Cardiac septum (tissue), 1 donor: Measurements from ENCODE around the gene PLBD1. TPM values are rescaled to one million over a fixed set of nuclear protein-coding genes. Genes with fewer than 3 reads are reported as not detected.

Source experiments
- DNase-seq: peaks from one replicate; pipeline ENCODE4 v3.0.0-alpha.2; 2020; ENCODE audit warnings: low spot score
- intact Hi-C: fragments of 100-400 bp; cut with DNase I; formaldehyde crosslinking; loops from one replicate; pipeline ENCODE4 v1.14.0; 2022
- total RNA-seq: library from RNA; stranded (reverse); fragmentation: NEBNext Ultra II Directional; extraction: Animal tissue kit (Norgen Biotek cat#: 25700); gene quantifications from one replicate; pipeline ENCODE4 v1.2.1, GENCODE V29; 2021
- donor health status: DM: no; HTN: no; CAD: no.

Gene PLBD1
- total RNA-seq, 1 donor from 2014 or later: 33.8 TPM

DNA sequence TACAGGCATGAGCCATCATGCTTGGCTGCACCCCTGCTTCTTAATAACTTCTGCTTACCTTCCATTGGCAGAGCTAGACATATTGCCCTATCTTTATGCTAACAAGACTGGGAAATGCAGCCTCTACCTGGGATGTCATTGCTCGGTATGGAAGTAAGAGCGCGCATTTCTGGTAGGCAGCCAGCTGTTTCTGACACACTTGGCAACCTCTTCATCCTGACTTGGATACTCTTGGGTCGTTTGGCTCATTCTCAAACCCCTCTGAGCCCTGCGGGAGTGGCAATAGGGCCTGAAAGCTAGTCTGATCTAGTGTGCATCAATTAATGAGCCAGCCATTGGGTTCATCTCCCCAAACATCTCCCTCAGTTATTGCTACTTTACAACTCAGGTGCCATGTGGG lies 5.4 kb upstream of the PLBD1 start:
- intact Hi-C loops: no loop called here
- no peak for DNase-seq

DNA sequence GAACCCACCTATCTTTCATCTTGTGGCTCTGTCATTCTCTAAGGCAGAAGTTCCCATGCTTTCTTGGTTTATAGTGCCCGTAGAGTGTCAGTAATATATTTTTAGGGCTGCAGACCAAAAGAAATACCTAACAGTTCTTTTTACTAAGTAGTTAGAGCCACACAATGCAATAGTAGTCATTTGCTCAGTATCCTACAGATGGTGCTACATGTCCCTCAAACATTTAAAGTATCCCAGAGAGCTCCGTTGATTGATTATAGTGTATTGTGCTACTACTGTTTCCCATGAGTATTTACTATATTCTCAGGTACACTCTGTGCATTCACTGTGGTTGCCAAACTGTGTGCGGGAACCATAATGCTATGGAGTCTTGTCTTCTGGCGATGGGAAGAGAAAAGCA lies 4.7 kb upstream of the PLBD1 start:
- no peak for DNase-seq
- intact Hi-C loops: no loop called here

DNA sequence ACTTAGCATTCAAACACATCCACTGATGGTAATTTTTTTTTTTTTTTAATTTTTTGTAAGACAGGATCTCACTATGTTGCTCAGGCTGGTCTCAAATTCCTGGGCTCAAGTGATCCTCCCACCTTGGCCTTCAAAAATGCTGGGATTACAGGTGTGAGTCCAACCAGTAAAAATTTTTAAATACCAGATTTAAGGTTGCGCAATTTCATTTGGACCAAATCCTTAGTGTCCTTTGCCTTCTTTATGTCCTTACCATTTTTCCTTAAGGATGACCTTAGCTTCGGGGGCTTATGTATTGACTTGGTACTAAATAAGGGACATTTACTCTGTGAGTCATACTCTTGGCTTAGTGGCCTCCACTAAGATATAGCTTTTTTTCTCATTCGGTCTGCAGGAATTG lies 4.1 kb upstream of the PLBD1 start:
- intact Hi-C loops: no loop called here
- DNase-seq: no peak

DNA sequence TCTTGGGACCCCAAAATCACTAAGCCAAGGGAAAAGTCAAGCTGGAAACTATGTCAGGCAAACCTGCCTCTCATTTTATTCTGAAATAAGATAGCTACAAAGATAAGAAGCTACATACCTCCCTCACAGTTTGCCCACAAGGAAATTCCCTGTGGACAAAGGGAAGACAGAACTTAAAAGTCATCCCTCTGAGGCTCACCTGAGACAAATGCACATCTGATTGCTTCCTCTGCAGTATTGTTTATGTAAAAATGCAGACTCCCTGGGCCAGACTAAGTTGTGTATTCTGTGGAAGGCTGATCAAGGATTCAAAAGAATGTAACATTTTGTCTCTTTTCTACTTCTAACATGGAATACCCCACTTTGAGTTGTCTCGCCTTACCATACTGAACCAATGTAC lies 2.5 kb upstream of the PLBD1 start:
- no peak for DNase-seq
- intact Hi-C loops: no loop called here

DNA sequence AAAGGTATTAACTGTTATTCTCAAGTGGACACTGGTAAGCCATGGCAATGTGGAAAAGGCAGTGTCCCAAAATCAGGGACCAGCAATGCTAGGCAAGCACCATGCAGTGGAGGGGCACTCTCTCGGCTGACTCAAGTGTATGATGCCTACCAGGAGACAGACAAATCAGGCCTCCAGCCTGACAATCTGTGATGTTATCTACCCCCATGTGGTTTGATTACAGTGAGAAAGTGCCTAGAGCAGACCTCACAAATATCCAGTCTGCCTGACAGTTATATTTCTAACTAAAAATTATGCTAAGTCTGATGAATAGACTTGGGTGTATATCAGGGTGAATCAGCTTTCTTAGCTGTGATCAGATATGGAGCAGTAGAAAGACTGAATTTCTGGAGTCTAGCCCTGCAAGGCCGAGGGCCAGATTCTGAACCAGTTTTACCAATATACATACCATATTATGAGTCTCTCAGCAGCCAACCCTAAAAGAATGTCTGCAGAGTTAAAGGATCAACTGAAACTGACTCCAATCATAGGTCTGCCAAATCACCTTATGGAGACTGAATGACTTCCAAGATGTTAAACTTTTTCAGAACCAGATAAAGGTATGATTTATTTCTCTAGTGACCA lies 3.2 kb downstream of the PLBD1 start:
- DNase-seq: no peak
- intact Hi-C loops: no loop called here

DNA sequence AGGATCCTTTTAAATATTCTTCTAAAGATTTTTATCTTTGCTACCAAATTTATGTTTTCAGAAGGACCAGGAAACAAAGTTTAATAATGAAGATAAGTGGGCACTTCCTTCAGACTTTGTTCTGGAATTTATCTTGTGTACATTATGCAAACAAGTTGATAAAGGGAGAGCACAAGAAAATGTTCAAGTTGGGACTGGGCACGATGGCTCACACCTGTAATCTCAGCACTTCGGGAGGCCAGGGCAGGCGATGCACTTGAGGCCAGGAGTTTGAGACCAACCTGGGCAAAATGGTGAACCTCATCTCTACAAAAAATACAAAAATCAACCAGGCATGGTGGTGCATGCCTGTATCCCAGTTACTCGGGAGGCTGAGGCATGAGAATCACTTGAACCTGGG lies 4.6 kb downstream of the PLBD1 start:
- intact Hi-C loops: no loop called here
- DNase-seq: no peak

DNA sequence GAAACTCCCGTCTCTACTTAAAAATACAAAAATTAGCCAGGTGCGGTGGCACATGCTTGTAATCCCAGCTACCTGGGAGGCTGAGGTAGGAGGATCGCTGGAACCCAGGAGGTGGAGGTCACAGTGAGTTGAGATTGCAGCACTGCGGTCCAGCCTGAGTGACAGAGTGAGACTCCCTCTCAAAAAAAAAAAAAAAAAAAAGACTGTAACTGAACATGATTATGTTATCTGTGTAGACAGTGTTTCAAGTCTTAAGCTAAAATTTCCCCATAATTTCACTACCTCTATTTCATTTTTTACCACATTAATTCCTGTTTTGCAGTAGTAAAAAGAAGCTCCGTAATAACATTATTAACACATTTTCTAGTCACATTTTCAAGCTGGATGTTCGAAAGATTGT lies 5.4 kb downstream of the PLBD1 start:
- no peak for DNase-seq
- intact Hi-C loops: no loop called here

DNA sequence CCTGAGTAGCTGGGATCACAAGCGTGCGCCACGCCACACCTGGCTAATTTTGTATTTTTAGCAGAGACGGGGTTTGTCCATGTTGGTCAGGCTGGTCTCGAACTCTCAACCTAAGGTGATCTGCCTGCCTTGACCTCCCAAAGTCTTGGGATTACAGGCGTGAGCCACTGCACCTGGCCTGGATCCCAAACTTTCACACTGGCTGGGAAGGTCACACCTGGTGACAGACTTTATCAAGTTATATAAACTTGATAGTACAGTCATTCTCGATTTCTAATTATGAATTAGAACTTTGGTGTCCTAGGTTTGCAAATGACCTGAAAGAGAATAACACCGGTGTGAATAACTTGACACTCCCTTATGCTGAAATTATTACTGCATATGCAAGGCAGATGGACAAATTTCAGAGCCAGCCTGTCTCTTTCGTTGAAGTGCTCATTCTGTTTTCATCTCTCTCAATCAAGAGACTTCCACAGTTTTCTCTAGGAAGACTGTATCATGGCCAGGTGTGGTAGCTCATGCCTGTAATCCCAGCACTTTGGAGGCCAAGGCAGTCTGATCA lies 5.9 kb downstream of the PLBD1 start:
- intact Hi-C loops: no loop called here
- DNase-seq: no peak

DNA sequence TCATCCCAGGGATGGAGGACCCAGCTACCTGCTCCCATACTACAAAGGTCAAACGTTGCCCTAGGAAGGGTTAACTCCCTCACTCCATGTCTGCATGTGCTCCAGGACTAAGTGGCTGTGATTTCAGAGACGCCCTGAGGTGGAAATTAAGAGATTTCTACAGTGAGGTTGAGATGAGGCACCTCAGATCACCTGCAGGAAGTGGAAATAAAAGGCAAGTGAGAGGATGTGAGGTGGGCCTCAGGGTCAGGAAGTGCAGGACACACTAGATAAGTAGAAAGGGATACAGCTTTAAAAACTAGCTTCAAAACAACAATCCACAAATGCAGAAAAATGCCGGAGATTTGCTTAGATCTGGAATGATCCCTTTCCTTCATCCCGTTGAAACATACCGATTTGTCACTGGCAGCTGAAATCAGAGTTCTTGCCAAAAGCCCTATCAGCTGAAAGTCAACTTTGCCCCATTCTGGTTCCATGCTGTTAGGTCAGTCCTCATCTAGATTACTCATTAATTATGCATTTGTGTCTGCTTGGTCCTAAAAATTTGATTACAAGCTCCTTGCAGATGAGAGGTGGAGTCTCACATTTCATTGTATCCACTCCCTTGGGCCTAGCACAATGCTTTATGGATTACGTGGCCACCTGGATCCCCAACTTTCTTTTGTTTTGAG lies 6.6 kb downstream of the PLBD1 start:
- no peak for DNase-seq
- intact Hi-C loops: no loop called here

DNA sequence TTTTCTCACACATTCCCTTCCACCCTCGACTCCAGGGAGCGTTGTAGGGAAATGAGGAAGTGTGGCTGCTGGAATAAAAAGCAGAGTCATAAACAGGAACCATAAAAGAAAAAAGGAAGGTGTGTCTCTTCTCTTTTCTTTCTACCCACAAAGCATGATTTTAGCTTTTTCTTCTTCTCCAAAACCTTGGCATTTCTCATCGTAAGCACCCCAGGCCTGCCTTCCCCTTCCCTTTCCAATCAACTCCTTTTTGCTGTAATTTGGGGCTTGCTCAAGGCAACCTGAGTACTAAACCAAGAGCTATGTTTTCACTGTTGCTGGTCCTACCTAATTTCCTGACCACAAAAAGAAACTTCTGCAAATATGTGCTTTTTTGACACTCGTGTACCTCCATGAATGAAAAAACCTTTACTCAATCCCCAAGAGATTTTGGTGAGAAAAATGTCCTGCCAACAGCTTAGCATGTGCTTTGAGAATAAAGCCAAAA lies 9.2 kb downstream of the PLBD1 start:
- no peak for DNase-seq
- intact Hi-C loops: loop anchor here (10.0 kb wide), 1 partner anchor 194 kb away; the partner anchor contains the start of gene ATF7IP

DNA sequence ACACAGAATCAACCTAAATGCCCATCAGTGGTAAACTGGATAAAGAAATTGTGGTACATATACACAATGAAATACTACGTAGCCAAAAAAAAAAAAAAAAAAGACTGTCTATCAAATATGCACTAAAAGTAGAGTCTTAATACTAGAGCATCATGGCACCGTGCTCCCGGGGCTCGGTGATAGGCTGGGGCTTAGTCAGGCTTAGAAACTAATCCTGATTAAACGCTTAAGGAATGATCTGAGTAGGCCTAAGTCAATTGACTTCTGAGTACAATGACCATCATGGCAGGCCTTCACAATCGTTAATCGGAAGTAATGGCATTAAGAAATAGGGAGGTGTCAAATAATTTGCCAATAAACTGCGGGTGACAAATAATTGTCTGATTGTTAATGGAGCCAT lies 9.7 kb downstream of the PLBD1 start:
- intact Hi-C loops: loop anchor here (10.0 kb wide), 1 partner anchor 193 kb away; the partner anchor contains the start of gene ATF7IP
- DNase-seq: no peak

DNA sequence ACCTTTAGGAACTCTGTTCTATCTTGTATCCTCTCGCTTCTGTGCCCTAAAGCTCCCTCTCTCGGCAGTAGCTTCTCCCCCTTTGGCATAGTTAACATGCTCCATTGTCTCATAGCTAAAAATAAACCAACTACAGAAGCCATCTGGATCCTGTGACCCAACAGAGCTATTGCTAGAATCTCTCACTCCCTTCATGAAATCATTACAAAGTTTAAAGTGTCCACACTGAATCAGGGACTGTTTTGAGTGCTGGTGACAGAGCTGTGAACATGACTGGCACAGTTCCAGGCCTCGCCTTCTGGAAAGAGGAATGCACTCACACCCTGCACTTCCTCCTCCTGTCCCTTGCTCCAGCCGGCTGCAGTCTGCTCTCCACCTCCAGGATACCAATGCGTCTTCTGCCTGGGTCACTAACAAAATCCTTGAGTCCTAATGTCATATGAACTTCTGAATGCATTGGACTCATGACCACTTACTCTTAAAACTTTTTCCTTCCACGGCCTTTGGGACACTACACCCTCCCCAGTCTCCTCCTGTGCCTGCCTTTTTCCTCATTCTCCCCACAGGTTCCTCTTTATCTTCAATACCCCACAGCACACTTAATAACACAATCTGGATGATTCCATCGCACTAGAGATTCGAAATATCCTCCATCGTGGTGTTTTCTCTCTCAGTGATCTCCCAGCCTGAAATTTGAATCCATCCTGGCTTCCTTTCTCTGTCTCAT lies 13.2 kb downstream of the PLBD1 start:
- intact Hi-C loops: loop anchor here (2.0 to 10.0 kb wide), 2 partner anchors 190 to 298 kb away; partner anchors contain the start of gene ATF7IP
- DNase-seq: peak; percentile 93

DNA sequence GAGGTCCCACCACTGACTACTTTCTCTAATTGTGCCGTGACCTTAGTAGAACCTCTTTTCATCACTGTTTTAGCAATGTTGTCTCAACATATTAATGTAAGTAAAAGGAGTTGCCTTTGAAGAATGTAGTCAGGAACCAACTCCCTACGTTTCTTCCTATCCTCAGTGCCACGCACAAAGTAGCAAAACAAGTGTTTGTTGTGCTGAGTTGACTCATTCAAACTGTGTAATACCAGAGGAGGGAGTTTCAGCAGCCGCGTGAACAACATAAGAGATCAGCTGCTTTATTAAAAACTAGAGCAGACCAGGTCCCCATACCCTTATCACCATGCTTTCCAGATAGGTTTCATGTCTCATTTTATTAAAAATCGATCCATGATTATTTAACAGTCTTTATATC lies 19.1 kb downstream of the PLBD1 start:
- DNase-seq: no peak
- intact Hi-C loops: no loop called here

DNA sequence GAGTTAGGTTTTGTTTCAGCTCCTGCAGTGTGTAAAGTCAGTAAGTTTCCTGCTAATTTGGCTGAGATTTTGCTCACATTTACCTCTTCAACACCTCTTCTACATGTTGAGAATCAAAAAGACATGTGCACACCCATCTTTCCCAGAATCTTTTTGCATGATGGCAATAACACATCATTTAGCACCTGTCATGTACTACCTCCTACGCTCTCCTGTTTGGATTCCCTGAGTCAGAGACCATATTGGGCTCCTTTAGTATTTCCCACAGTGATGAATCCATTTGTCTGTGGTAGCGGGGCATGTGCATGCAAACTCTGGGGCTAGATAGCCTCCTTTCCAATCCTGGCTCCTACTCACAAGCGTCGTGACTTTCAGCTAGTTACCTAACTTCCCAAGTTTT lies 20.1 kb downstream of the PLBD1 start:
- intact Hi-C loops: no loop called here
- no peak for DNase-seq

DNA sequence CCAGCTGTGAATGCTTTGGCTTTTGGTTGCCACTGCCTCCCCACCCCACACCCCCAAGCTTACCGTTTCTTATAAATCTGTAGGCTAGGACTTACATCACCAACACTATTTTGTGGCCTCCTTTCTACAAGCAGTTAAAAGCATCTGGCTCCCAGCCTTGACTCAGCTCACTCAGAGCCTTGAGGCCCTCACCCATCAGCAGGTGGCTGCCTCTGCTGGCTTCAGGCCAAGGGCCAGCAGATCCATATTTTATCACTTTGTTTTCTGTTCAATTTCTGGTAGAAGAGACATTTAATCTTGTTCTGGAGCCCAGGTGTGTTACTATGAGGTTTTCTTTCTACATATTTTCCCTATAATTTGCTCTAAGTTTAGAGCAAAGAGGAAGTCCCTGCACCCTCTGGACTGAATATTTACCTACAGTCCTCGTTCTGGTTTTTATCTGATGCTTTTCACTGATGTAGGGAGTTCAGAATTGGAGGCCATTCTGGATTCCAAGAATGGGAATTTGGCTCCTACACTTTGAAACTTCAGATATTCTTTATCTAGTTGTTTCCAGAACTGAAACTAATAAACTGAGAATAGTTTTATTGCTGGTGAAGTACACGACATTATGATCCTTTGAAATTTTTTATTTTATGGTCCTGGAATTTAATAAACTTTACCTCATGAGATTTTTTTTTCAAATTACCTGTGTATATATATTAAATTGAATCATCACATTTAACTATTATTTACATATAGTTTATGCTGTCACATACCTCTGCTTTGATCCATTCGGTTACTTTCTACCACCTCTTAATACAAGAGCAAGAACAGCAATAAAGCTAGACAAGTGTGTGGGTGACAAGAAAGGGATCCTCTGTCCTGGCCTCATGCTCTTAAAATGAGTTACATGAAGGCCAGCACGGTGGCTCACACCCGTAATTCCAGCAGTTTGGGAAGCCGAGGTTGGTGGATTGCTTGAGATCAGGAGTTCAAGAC lies 22.2 kb downstream of the PLBD1 start:
- intact Hi-C loops: no loop called here
- DNase-seq: no peak

DNA sequence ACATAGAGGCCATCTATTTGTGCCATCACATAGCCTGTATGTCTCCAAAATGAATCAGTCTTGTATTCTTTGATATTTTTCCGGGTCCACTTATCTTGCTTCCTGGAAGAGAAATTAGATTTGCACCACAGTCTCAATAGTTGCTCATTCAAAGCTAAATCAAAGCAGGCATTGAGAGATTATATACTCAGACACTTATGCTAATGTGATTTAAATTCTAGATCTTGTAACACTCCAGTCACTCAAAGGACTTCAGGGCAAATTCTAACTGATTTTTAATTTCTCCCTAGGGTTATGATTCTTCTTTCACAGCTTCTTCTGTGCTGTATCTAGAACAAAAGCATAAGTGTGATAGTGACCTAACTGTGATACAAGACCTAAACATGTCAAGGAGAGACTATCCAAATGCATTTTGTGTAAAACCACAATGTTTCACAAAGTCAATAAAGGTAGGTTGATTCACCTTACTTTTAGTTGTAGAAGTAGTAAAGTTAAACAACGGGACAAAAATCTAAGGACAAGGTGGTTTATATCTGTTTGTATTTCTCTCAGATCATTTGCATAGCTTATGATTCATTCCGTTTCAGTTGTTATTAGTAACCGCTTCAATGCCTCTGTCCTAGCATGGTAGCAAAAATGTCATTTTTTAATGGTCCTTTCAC lies 26.8 kb downstream of the PLBD1 start:
- intact Hi-C loops: no loop called here
- DNase-seq: no peak

DNA sequence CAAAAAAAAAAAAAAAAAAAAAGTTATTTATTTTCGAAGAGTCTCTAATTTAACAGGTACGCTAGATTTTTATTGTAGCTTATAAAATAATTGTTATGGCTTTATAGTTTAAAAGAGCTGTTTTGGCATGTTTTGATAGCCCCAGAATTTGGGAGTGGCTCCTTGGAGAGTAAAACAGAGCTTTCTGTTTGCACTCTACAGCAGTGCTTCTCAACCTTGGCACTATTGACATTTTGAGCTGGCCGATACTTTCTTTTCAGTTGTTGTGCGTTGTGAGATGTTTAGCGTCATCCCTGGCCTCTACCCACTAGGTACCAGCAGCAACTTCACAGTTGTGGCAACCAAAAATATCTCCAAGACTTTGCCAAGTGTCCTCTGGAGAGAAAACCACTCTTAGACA lies 30.6 kb downstream of the PLBD1 start:
- intact Hi-C loops: no loop called here
- no peak for DNase-seq

DNA sequence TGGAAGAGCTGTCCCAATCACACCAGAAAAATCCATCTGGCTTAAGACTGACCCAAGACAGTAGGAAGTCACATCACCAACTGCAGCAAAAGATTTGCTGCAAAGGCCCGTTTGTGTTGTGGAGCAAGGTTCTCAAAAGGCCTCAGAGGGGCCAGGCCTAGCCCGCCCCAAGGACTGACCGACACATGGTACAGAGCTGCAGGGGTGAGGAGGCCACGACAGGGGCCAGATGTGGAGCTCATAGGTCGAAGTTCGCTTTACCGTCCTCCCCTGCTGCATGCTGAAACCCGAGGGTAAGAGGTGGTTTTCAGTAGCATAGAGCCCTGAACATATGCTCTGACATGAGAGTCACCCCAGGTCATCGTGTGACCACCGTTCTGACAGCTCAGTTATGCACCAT lies 35.5 kb downstream of the PLBD1 start:
- intact Hi-C loops: no loop called here

DNA sequence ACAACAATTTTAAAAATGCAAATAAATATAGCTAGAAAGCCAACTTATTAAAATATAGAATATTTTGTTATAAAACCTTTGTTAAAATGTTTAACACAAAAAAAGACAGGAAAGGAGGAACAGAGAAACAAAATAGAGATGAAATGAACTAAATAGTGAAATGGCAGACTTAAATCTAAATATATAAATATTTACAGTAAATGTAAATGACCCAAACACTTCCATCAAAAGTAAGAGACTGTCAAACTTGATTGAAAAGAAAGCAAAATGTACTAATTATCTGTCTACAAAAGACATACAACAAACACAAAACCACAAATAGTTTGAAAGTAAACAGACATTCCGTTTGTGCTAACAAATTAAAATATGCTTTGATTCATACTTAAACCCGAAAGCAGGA lies 41.7 kb downstream of the PLBD1 start:
- DNase-seq: no peak
- intact Hi-C loops: no loop called here

More for the DNA sequence above, 35.5 kb downstream of the PLBD1 start:
- DNase-seq: no peak
